ENCODE results near the gene FMO3.

Gene FMO3

DNA sequence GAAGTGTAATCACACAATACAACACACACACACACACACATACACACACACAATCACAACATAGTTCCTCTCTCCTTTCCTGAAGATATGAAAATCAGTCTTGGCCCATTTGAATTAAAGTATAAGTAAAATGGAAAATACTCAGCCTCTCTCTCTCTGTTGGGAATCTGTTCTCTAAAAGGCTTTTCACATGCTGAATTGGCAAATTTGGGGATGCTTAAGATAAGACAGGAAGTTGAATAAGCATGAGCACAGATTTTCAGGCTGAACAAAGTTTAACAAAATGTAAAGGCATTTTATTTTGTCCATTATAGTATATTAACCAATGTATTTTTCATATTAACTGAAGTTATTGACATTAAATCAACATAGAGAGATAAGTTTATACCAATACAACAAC is 70.7 kb downstream of the FMO3 start:
- Histone ChIP-seq H3K4me3 (IDR thresholded peaks at IDR 0.05; ENCODE audit: insufficient read depth, low read depth, low read length) (no peak overlapping the region), H3K36me3 (ENCODE audit: insufficient read depth) (no peaks in the 10 kb centered on the region), H3K79me2 (ENCODE audit: insufficient read depth, low read depth) (no peaks in the 10 kb centered on the region), H3K4me1 (ENCODE audit: low read depth, poor library complexity, severe bottlenecking) (no peaks in the 10 kb centered on the region), H2AFZ (ENCODE audit: low read depth) (no peak overlapping the region), H3K27me3 (ENCODE audit: insufficient read depth, low read depth) (no peaks in the 10 kb centered on the region), H3K9ac (no peak overlapping the region), H3K27ac (no peak overlapping the region), H3K4me2 (no peak overlapping the region), H4K20me1 (ENCODE audit: insufficient read depth) (no peaks in the 10 kb centered on the region)
- TF ChIP-seq, protein P1, sequence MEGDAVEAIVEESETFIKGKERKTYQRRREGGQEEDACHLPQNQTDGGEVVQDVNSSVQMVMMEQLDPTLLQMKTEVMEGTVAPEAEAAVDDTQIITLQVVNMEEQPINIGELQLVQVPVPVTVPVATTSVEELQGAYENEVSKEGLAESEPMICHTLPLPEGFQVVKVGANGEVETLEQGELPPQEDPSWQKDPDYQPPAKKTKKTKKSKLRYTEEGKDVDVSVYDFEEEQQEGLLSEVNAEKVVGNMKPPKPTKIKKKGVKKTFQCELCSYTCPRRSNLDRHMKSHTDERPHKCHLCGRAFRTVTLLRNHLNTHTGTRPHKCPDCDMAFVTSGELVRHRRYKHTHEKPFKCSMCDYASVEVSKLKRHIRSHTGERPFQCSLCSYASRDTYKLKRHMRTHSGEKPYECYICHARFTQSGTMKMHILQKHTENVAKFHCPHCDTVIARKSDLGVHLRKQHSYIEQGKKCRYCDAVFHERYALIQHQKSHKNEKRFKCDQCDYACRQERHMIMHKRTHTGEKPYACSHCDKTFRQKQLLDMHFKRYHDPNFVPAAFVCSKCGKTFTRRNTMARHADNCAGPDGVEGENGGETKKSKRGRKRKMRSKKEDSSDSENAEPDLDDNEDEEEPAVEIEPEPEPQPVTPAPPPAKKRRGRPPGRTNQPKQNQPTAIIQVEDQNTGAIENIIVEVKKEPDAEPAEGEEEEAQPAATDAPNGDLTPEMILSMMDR (conservative IDR thresholded peaks at IDR 0.05; ENCODE audit: low read depth, low read length), result no peak

DNA sequence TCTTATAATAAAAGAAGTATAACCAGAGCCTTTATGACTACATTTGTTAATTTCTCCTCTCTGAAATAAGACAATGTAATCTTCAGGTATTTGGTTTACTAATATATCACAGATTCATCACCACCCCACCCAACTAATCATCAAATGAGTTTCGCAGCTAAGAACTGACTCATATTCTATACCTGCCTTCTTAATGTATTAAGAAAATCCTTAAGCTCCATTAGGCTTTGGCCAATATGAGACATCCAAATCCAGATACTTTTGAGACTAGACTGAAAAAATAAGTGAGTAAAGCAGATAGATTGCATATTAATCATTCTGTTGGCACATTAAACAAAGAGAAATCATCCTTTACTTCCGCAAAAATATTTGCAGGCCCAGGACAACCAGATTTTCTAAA is 75.7 kb downstream of the FMO3 start:
- no peak overlapping the region for H2AFZ ChIP-seq (ENCODE audit: low read depth)
- H3K4me3 ChIP-seq (IDR thresholded peaks at IDR 0.05; ENCODE audit: insufficient read depth, low read depth, low read length), result no peak overlapping the region
- H4K20me1 ChIP-seq (ENCODE audit: insufficient read depth), result no peaks in the 10 kb centered on the region
- H3K27me3 ChIP-seq (ENCODE audit: insufficient read depth, low read depth), result no peaks in the 10 kb centered on the region
- no peaks in the 10 kb centered on the region for H3K79me2 ChIP-seq (ENCODE audit: insufficient read depth, low read depth)
- H3K4me1 ChIP-seq (ENCODE audit: low read depth, poor library complexity, severe bottlenecking), result no peaks in the 10 kb centered on the region
- TF ChIP-seq, protein P1 (conservative IDR thresholded peaks at IDR 0.05; ENCODE audit: low read depth, low read length), result no peak
- no peak overlapping the region for H3K4me2 ChIP-seq
- H3K9ac ChIP-seq, result no peak overlapping the region
- H3K27ac ChIP-seq, result no peak overlapping the region
- H3K36me3 ChIP-seq (ENCODE audit: insufficient read depth), result no peaks in the 10 kb centered on the region
